Astrocyte of the spinal cord (primary cell): ENCODE data around the gene LSMEM2.
"Not testable (repeated sequence)": the region's sequence is repeated elsewhere in the genome, so short reads cannot be mapped to it uniquely, and the experiment has no call there.

Source experiments
- DNase-seq: peaks from one replicate; pipeline ENCODE4 v3.0.0; 2011; ENCODE audit warnings: low read depth, low spot score
- H3K4me3 ChIP-seq: 2 replicates; pipeline ENCODE4 v1.5.1; 2011; ENCODE audit warnings: low read depth, mild to moderate bottlenecking, low read length, moderate library complexity
- in situ Hi-C: cut with HindIII; loops from 2 replicates; pipeline ENCODE4 v1.10.0; 2017; ENCODE audit warnings: low sequenced_read_pairs
- TF ChIP-seq, protein P1 (sequence below): IDR thresholded peaks from 2 replicates; pipeline ENCODE4 v1.5.1; 2012; ENCODE audit warnings: low read depth, mild to moderate bottlenecking, low read length, inconsistent platforms

LSMEM2 gene

DNA sequence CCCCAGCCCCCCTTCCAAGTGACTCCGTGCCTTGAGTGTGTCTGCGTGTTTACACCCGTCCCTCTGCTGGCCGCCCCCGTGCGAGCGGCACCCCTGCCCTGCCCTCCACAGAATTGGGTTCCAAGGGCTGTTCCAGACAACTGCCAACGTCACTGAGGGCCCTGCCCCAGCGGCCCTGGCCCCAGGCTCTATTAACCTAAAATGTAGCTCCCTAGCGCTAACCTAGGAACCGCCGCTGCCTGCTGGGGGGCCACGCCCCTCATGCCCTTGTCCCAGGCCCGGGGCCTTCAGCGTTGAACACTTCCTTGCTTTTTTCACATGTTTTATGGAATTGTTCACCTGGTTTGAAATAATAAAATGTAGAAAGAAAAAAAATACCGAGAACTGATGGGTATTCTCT is 19.9 kb upstream of the LSMEM2 start:
- in situ Hi-C loops, result no loop called here
- TF ChIP-seq, protein P1, sequence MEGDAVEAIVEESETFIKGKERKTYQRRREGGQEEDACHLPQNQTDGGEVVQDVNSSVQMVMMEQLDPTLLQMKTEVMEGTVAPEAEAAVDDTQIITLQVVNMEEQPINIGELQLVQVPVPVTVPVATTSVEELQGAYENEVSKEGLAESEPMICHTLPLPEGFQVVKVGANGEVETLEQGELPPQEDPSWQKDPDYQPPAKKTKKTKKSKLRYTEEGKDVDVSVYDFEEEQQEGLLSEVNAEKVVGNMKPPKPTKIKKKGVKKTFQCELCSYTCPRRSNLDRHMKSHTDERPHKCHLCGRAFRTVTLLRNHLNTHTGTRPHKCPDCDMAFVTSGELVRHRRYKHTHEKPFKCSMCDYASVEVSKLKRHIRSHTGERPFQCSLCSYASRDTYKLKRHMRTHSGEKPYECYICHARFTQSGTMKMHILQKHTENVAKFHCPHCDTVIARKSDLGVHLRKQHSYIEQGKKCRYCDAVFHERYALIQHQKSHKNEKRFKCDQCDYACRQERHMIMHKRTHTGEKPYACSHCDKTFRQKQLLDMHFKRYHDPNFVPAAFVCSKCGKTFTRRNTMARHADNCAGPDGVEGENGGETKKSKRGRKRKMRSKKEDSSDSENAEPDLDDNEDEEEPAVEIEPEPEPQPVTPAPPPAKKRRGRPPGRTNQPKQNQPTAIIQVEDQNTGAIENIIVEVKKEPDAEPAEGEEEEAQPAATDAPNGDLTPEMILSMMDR, result peak; percentile 18
- no peak for DNase-seq
- no peak overlapping the region for H3K4me3 ChIP-seq

DNA sequence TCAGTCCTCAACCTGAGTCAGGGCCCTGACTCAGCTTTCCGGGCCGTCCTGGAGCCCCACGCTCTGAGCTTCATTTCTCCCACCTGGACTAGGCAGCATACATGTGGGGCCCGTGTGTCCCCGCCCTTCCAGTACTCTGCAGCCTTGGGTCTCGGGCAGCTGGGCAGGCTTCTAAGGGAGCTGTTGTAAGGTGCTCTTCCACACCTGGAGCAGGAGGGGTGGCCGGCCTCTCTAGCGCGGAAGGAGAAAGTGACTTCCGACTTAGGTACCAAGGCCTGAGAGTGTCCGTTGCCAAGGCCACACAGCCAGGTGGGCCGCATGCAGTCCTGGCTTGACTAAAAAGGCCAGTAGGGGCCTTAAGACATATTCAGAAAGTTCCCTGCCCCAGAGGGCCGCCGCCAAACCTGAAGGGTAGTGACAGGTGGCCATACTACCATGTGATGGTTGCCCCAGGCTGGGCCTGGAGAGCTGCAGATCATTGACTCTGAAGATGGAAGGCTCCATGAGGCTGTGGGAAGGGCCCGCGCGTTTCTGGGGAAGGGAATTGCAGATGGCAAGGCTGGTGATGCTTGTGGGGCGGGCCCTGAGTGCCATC is 19.4 kb upstream of the LSMEM2 start:
- in situ Hi-C loops, result no loop called here
- TF ChIP-seq, protein P1, result no peak
- DNase-seq, result no peak
- H3K4me3 ChIP-seq, result no peak overlapping the region

DNA sequence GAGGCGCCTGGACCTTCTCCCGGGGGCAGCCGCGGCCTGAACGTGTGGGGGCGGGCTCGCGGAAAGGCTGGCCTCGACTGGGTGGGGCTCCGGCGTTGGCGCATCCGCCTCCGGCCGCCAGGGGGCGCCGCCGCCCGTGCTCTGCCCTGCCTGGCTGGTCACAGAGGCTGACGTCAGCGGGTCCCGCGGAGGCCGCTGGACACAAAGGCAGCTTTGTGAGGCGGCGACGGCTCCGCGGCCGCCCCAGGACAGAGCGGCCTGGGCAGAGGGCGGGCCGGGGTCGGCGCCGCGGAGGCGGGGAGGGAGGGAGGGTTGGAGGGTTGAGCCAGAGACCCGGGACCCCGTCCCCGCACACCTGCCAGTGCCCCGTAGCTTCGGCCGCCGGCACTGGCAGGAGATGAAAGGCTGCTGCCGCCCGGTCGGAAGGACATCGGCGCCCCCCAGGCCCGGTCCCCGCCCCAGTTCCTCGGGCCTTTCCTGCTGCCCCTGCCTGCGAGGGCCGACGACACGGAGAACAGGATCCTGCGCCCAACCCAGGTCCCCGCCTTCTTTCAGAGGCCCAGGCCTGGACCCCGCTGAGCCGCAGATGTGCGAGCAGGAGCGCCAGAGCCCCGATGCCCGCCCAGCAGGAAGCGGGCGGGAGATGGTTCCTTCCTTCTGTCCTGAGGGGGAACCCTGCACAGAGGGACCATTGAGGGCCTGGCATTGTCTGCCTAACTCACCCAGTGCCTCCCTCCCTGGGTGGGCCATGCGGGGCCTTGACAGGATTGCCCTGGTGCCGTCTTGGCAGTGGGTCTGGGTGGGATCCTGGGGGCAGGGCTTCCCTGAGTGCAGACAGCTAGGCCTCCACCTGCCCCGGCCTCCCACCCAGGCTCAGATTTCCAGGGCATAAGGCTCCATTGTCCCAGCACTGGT is 18.6 kb upstream of the LSMEM2 start:
- TF ChIP-seq, protein P1, result peak; percentile 81
- DNase-seq, result peak; percentile 91
- in situ Hi-C loops, result no loop called here
- peak overlapping the region; percentile 41 for H3K4me3 ChIP-seq

DNA sequence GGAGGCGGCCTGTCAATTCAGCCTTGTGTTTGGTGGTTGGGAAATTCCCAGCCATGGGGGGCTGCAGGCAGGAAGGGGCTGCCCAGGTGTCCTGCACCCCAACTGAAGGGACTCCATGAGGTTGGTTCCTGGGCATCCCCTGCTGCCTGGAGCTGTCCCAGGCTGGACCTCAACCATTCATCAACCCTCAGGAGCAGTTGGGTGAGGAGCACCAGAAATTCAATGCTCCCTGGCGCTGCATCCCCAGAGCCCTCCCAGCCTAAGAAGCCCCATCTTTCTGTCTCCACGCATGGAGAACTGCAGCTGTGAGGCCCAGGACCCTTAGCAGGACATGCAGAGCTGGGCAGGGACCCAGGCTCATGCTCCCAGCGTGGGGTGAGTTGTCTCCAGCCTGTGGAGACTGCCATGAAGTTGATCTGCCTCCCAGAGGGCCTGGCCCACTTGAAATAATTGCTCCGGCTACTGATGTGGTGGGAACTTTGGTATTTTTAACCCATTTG is 17.9 kb upstream of the LSMEM2 start:
- peak overlapping the region; percentile 41 for H3K4me3 ChIP-seq
- no peak for DNase-seq
- TF ChIP-seq, protein P1, result no peak
- in situ Hi-C loops, result no loop called here

DNA sequence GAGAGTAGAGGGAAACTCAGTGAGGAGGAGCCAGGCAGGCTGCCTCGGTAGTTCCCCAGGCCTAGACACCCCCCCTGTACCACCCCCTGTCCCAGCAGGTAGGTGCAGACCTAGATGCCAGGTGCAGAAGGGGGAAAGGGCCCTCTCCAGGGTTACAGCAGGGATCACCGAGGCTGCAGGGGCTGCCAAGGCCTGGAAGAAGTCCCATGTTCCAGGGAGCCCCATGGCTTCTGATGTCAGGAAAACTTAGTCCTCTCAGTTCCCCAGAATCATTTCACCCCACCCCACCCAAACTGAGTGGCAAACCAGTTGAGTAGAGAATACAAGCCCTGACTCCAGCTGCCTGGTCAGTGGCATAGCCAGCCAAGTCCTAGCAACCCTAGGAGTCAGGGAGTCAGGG is 17.4 kb upstream of the LSMEM2 start:
- no peak for DNase-seq
- TF ChIP-seq, protein P1, result no peak
- H3K4me3 ChIP-seq, result no peak overlapping the region
- in situ Hi-C loops, result no loop called here

DNA sequence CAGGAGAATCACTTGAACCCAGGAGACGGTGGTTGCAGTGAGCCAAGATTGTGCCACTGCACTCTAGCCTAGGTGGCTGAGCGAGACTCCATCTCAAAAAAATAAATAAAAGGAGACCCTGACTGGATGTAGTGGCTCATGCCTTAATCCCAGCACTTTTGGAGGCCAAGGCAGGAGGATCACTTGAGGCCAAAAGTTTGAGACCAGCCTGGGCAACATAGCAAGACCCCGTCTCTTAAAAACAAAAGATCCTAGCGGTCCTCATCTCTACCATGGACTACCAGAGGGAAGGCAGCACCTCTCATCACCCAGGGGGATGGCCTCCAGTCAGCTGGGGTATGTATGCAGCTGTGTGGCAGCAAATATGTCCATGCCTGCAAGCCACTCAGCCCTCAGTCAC is 16.7 kb upstream of the LSMEM2 start:
- DNase-seq, in situ Hi-C loops: not testable (repeated sequence)

DNA sequence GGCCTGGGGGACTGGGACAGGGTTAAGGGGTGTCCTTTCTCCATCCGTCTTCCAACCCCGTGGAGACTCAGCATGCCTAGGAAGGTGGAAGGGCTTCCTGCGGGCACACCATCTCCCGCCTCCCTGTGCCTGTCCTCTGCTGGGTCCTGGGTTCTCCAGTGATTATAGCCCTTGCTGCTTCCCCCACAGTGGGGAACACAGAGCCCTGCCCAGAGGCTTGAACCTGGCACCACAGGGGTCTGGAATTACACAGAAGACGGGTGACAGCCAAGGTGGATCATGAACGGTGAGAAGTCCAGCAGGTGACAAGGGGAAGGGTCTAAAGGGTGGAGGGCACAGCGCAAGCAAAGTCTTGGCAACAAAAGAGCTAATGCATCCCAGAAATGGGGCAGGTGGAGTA is 16.1 kb upstream of the LSMEM2 start:
- in situ Hi-C loops, result no loop called here
- TF ChIP-seq, protein P1, result no peak

More for the DNA sequence above, 16.7 kb upstream of the LSMEM2 start:
- not testable (repeated sequence) for H3K4me3 ChIP-seq

More for the DNA sequence above, 16.1 kb upstream of the LSMEM2 start:
- DNase-seq, result no peak
- no peak overlapping the region for H3K4me3 ChIP-seq
